ENCODE results near the gene ARHGAP1. TPM values are rescaled to one million over a fixed set of nuclear protein-coding genes. Genes with fewer than 3 reads are reported as not detected.

ARHGAP1 gene
- total RNA-seq, 3 donors from 2014 or later = 76.4 to 95.2 (median 90.6) TPM

DNA sequence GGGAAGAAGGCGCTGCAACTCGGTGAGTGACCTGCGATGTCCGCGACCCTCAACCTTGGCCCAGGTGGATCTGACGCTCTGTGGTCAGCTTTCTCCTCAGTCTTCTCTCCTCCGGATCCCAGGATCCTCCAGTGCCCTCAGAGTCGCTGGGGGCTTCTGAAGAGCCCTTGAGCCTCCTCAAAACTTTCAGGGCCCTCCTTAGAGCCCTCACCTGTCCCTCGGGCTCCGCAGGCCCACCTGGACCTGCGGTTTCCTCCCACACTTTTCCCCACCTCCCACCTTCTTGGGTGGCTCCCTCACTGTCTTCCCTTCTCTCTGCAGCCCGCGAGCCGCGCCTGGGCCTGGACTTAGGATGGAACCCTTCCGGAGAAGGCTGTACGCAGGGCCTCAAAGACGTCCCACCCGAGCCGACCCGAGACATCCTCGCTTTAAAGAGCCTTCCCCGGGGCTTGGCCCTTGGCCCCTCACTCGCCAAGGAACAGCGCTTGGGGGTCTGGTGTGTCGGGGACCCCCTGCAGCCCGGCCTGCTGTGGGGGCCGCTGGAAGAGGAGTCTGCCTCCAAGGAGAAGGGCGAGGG lies 747 bp upstream of the ARHGAP1 start:
- Histone ChIP-seq H3K4me3 (peak overlapping the region; percentile 90), H3K36me3 (ENCODE audit: low read depth) (peaks cover 18% of the 10 kb centered on the region), H3K4me1 (ENCODE audit: low read depth) (peaks cover 21% of the 10 kb centered on the region), H3K9me3 (no peaks in the 10 kb centered on the region)
- TF ChIP-seq, protein P1, sequence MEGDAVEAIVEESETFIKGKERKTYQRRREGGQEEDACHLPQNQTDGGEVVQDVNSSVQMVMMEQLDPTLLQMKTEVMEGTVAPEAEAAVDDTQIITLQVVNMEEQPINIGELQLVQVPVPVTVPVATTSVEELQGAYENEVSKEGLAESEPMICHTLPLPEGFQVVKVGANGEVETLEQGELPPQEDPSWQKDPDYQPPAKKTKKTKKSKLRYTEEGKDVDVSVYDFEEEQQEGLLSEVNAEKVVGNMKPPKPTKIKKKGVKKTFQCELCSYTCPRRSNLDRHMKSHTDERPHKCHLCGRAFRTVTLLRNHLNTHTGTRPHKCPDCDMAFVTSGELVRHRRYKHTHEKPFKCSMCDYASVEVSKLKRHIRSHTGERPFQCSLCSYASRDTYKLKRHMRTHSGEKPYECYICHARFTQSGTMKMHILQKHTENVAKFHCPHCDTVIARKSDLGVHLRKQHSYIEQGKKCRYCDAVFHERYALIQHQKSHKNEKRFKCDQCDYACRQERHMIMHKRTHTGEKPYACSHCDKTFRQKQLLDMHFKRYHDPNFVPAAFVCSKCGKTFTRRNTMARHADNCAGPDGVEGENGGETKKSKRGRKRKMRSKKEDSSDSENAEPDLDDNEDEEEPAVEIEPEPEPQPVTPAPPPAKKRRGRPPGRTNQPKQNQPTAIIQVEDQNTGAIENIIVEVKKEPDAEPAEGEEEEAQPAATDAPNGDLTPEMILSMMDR (IDR thresholded peaks at IDR 0.05) = no peak
- intact Hi-C loops (cut with DNase I, micrococcal nuclease) = no loop called here
- ATAC-seq = no peak
- DNase-seq = peak in 2 of 3 donors; percentile 54 to 59

- intact Hi-C loops (cut with DNase I, micrococcal nuclease) = no loop called here
- DNase-seq = no peak
- TF ChIP-seq, protein P1 (IDR thresholded peaks at IDR 0.05) = no peak
- Histone ChIP-seq H3K36me3 (ENCODE audit: low read depth) (peaks cover 8% of the 10 kb centered on the region), H3K9me3 (no peaks in the 10 kb centered on the region), H3K4me1 (ENCODE audit: low read depth) (peaks cover 21% of the 10 kb centered on the region), H3K4me3 (no peak overlapping the region)
- ATAC-seq = no peak
These were observed 1.8 kb downstream of the ARHGAP1 start for GRCh38 chr11:46698597-46698996.

- Histone ChIP-seq H3K4me3 (no peak overlapping the region), H3K4me1 (ENCODE audit: low read depth) (peaks cover 21% of the 10 kb centered on the region), H3K9me3 (no peaks in the 10 kb centered on the region), H3K36me3 (ENCODE audit: low read depth) (peaks cover 8% of the 10 kb centered on the region)
- TF ChIP-seq, protein P1 (IDR thresholded peaks at IDR 0.05) = no peak
- ATAC-seq (no peak), DNase-seq (no peak)
- intact Hi-C loops (cut with DNase I, micrococcal nuclease) = no loop called here
These were observed 2.7 kb downstream of the ARHGAP1 start for GRCh38 chr11:46697723-46698122.

GRCh38 chr11:46697303-46697702 lies 3.1 kb downstream of the ARHGAP1 start:
- no peak overlapping the region for H3K4me3 ChIP-seq
- TF ChIP-seq, protein P1 (IDR thresholded peaks at IDR 0.05) = no peak
- intact Hi-C loops (cut with DNase I, micrococcal nuclease) = no loop called here

DNA sequence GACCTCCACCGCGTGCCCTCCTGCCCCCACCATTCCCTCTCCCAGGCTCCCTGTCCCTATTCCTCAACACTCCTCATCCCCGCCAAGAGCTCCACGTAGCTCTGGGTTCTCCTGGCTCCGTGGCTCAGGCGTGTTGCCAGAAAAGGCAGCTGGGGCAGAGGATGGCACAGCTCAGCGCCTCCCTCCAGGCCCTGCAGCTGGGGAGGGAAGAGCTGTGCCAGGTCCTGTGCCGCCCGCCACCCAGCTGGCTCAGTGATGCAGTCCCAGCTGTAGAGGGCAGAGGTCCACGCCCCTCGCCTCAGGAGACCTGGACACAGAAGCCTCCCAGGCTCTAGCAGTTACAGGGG lies 4.2 kb downstream of the ARHGAP1 start:
- peaks cover 11% of the 10 kb centered on the region for H3K4me1 ChIP-seq (ENCODE audit: low read depth)
- intact Hi-C loops (cut with DNase I, micrococcal nuclease) = no loop called here
- H3K4me3 ChIP-seq = no peak overlapping the region
- no peaks in the 10 kb centered on the region for H3K9me3 ChIP-seq
- DNase-seq (no peak), ATAC-seq (no peak)
- H3K36me3 ChIP-seq (ENCODE audit: low read depth) = peaks cover 13% of the 10 kb centered on the region
- TF ChIP-seq, protein P1 (IDR thresholded peaks at IDR 0.05) = no peak

More at GRCh38 chr11:46697303-46697702, 3.1 kb downstream of the ARHGAP1 start:
- peaks cover 19% of the 10 kb centered on the region for H3K4me1 ChIP-seq (ENCODE audit: low read depth)
- H3K36me3 ChIP-seq (ENCODE audit: low read depth) = peaks cover 8% of the 10 kb centered on the region
- ATAC-seq = no peak
- no peaks in the 10 kb centered on the region for H3K9me3 ChIP-seq
- no peak for DNase-seq
